ENCODE data around the gene PIK3R5.

The PIK3R5 gene

GRCh38 chr17:8832711-8833352 lies 132.7 kb downstream of the PIK3R5 start:
- peak; percentile 7 for DNase-seq (ENCODE audit: low read depth)

GRCh38 chr17:8831234-8831849 lies 134.2 kb downstream of the PIK3R5 start:
- no peak for DNase-seq (ENCODE audit: low read depth)

DNA sequence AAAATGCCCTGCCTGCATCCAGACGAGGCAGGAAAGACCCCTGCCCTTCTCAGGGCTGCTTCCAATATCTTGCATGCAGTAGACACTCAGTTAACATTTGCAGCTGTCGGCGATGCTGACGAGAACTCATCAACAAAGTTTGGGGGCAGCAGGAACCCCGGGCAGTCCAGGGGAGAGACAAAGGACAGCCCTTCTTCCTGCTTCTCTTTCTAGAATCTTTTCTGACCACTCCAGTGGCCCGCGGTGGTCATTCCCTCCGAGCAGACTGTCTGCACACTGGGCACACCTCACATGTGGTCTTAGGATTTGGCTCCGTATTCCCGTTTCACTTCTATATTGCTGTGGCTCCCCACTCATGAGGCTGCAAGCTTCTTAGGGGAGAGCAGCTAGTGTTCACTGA lies 135.4 kb downstream of the PIK3R5 start:
- no peak for DNase-seq (ENCODE audit: low read depth)

DNA sequence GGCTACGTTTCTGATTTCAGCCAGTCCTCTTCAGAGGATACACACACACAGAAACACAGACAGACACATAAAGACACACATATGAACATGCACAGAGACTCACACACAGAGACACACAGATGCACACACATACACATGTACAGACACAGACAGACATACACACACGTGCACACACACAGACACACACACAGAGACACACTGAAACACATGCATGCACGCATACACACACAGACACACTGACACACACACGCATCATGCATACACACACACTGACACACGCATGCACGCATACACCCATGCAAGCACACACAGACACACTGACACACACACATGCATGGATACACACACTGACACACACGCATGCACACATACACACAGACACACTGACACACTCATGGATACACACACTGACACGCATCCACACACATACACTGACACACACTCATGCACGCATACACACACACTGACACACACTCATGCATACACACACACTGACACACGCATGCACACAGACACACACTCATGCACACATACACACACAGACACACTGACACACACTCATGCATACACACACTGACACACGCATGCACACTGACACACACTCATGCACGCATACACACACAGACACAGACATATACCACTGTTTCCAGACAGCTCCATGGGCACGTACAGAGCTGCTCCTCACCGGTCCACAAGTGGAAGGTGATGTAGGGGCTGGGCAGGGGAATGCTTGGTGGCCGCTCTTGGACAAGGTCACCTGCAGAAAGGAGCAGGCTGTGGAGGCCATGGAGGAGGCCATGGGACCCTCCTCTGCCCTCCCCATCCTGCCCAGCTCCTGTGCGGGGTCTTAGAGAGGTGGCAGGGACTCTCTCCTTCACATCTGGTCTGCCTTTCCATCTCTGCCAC lies 136.2 kb downstream of the PIK3R5 start:
- DNase-seq (ENCODE audit: low read depth), result no peak
